Mucosa of stomach (tissue), 1 donor: Measurements from ENCODE around the gene HSPA1L.
A peak's percentile ranks its signal among the peaks of the same experiment; 100 is the strongest.
"Not testable (repeated sequence)": the region's sequence is repeated elsewhere in the genome, so short reads cannot be mapped to it uniquely, and the experiment has no call there.

ENCODE experiments used
- H3K27me3 ChIP-seq: one replicate; pipeline ENCODE4 v1.7.0; 2013; ENCODE audit warnings: mild to moderate bottlenecking, low read length; ENCODE audit not compliant: control insufficient read depth, insufficient read depth
- H3K36me3 ChIP-seq: one replicate; pipeline ENCODE4 v1.7.0; 2013; ENCODE audit warnings: low read length; ENCODE audit not compliant: control insufficient read depth, insufficient read depth
- H3K4me1 ChIP-seq: one replicate; pipeline ENCODE4 v1.7.0; 2013; ENCODE audit warnings: mild to moderate bottlenecking, low read length; ENCODE audit not compliant: control insufficient read depth, insufficient read depth
- H3K4me3 ChIP-seq: one replicate; pipeline ENCODE4 v1.7.0; 2013; ENCODE audit warnings: low read length
- H3K9ac ChIP-seq: one replicate; pipeline ENCODE4 v1.7.0; 2013; ENCODE audit warnings: mild to moderate bottlenecking, low read length, moderate library complexity
- H3K9me3 ChIP-seq: one replicate; pipeline ENCODE4 v1.7.0; 2013; ENCODE audit warnings: mild to moderate bottlenecking, low read length, moderate library complexity; ENCODE audit not compliant: control insufficient read depth
- donor health status: Pancreatic carcinoma.

HSPA1L gene

GRCh38 chr6:31820399-31820798 lies 5.3 kb upstream of the HSPA1L start:
- not testable (repeated sequence) for H3K9me3 ChIP-seq, H3K27me3 ChIP-seq, H3K36me3 ChIP-seq, H3K9ac ChIP-seq, H3K4me3 ChIP-seq
- H3K4me1 ChIP-seq: peaks cover 51% of the 10 kb centered on the region

GRCh38 chr6:31819871-31820299 lies 4.8 kb upstream of the HSPA1L start:
- H3K9ac ChIP-seq: no peak overlapping the region

GRCh38 chr6:31817929-31818511 lies 2.9 kb upstream of the HSPA1L start:
- peak overlapping the region; percentile 71 for H3K4me3 ChIP-seq
- peak overlapping the region; percentile 52 for H3K9ac ChIP-seq
- not testable (repeated sequence) for H3K9me3 ChIP-seq, H3K27me3 ChIP-seq, H3K36me3 ChIP-seq
- H3K4me1 ChIP-seq: peaks cover 48% of the 10 kb centered on the region

More at GRCh38 chr6:31819871-31820299, 4.8 kb upstream of the HSPA1L start:
- H3K36me3 ChIP-seq: no peaks in the 10 kb centered on the region
- H3K4me3 ChIP-seq: no peak overlapping the region
- peaks cover 47% of the 10 kb centered on the region for H3K4me1 ChIP-seq
- H3K9me3 ChIP-seq: no peaks in the 10 kb centered on the region
- no peaks in the 10 kb centered on the region for H3K27me3 ChIP-seq

GRCh38 chr6:31817133-31817928 lies 2.2 kb upstream of the HSPA1L start:
- not testable (repeated sequence) for H3K36me3 ChIP-seq, H3K9me3 ChIP-seq, H3K27me3 ChIP-seq
- Histone ChIP-seq H3K4me1 (peaks cover 41% of the 10 kb centered on the region), H3K9ac (peak overlapping the region; percentile 52), H3K4me3 (peak overlapping the region; percentile 71)

- Histone ChIP-seq H3K4me3 (peak overlapping the region; percentile 60), H3K27me3 (no peaks in the 10 kb centered on the region), H3K9ac (peak overlapping the region; percentile 81), H3K4me1 (peaks cover 28% of the 10 kb centered on the region), H3K36me3 (no peaks in the 10 kb centered on the region), H3K9me3 (no peaks in the 10 kb centered on the region)
Measured at GRCh38 chr6:31814677-31815024, 432 bp downstream of the HSPA1L start.

- H3K4me3 ChIP-seq: peak overlapping the region; percentile 3
- no peaks in the 10 kb centered on the region for H3K27me3 ChIP-seq
- no peaks in the 10 kb centered on the region for H3K9me3 ChIP-seq
- peak overlapping the region; percentile 74 for H3K9ac ChIP-seq
- no peaks in the 10 kb centered on the region for H3K36me3 ChIP-seq
- peaks cover 17% of the 10 kb centered on the region for H3K4me1 ChIP-seq
Measured at GRCh38 chr6:31813465-31813849, 1.6 kb downstream of the HSPA1L start.

- Histone ChIP-seq H3K36me3 (no peaks in the 10 kb centered on the region), H3K4me1 (peaks cover 15% of the 10 kb centered on the region), H3K27me3 (no peaks in the 10 kb centered on the region), H3K9ac (no peak overlapping the region), H3K9me3 (no peaks in the 10 kb centered on the region), H3K4me3 (no peak overlapping the region)
Measured at GRCh38 chr6:31811645-31812044, 3.4 kb downstream of the HSPA1L start.

GRCh38 chr6:31808599-31808998 lies 6.5 kb downstream of the HSPA1L start:
- not testable (repeated sequence) for H3K36me3 ChIP-seq, H3K27me3 ChIP-seq, H3K4me3 ChIP-seq, H3K9ac ChIP-seq, H3K9me3 ChIP-seq
- peaks cover 19% of the 10 kb centered on the region for H3K4me1 ChIP-seq

- H3K4me3 ChIP-seq: peak within 1 kb of the TSS; percentile 37
- H3K4me1 ChIP-seq: peaks cover 14% of the 10 kb centered on the region
- no peaks in the 10 kb centered on the region for H3K9me3 ChIP-seq
- peak within 1 kb of the TSS; percentile 78 for H3K9ac ChIP-seq
- no peaks in the 10 kb centered on the region for H3K36me3 ChIP-seq
- H3K27me3 ChIP-seq: no peaks in the 10 kb centered on the region
Measured at GRCh38 chr6:31806470-31807272, 8.4 kb downstream of the HSPA1L start, which contains the start of gene LSM2. LSM2 (minus strand) TSS chr6:31806966; CDS start chr6:31806757, 209 bp downstream.

- H3K4me1 ChIP-seq: peaks cover 14% of the 10 kb centered on the region
- H3K36me3 ChIP-seq: no peaks in the 10 kb centered on the region
- H3K27me3 ChIP-seq: no peaks in the 10 kb centered on the region
- peak overlapping the region; percentile 37 for H3K4me3 ChIP-seq
- no peaks in the 10 kb centered on the region for H3K9me3 ChIP-seq
- H3K9ac ChIP-seq: peak overlapping the region; percentile 78
Measured at GRCh38 chr6:31805939-31806469, 9.1 kb downstream of the HSPA1L start.

- H3K27me3 ChIP-seq, H3K9ac ChIP-seq, H3K36me3 ChIP-seq, H3K4me3 ChIP-seq, H3K4me1 ChIP-seq, H3K9me3 ChIP-seq: not testable (repeated sequence)
Measured at GRCh38 chr6:31801031-31801927, 13.8 kb downstream of the HSPA1L start.
